ENCODE data around the gene SLC8A2. TPM values are rescaled to one million over a fixed set of nuclear protein-coding genes. Genes with fewer than 3 reads are reported as not detected.

SLC8A2 gene
- total and polyA plus RNA-seq, 10 of the 15 experiments (the other 5 are each of a cell fraction or from before 2014, with no cell fraction given), result not detected

DNA sequence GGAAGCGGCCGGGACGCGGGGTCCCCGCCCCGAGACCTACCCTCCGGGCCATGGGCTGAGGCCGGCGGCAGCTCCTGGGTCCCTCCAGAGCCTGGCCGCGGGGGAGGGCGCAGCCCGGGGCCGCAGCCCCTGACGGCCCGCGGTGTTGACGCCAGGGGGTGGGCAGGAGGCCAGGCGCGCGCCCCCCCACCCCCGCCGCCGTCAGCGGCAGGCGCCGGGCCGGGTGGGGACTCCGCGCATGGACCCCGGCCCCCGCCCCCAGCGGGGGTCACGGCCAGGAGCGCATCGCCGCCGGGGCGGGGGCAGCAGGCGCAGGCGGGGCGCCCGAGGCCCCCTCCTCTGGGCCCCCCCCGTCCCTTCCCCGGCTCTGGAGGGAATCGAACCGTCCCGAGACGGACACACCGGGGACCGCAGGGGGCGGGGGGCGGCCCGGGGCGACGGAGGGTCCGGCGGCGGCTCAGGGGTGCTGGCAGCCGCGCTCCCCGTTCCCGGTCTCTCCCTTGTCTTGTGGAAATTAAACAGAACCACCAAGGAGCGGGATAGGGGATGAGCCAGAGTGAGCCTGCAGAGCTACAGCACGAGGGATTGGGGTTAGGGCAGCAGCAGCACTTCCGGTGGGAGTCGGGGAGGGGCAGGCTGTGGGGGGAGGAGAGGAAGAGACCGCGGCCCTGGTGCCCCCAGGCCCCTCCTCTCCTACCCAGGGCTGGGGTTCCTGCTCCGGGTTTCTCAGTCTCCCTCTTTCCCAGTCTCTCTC is 52.5 kb downstream of the SLC8A2 start, which contains the start of gene MEIS3:
TSS of gene MEIS3 (minus strand) at position 498 of the 754 bp plus-strand sequence. CDS start at position 52, 446 bp downstream.
- Histone ChIP-seq H2AFZ (ENCODE audit: control insufficient read depth, low read depth, low read length) (no peak within 1 kb of the TSS), H3K27ac (ENCODE audit: control insufficient read depth, insufficient read depth) (no peak within 1 kb of the TSS), H3K9ac (ENCODE audit: control insufficient read depth, insufficient read depth, low read length) (no peak within 1 kb of the TSS), H3K4me3 (no peak within 1 kb of the TSS), H3K4me2 (ENCODE audit: control insufficient read depth, insufficient read depth) (no peak within 1 kb of the TSS), H4K20me1 (ENCODE audit: control insufficient read depth, insufficient read depth) (no peaks in the 10 kb centered on the region), H3K9me3 (replicated peaks; ENCODE audit: control insufficient read depth, insufficient read depth, low read length) (no peaks in the 10 kb centered on the region), H3K79me2 (ENCODE audit: control insufficient read depth, insufficient read depth, low read length) (no peaks in the 10 kb centered on the region), H3K4me1 (ENCODE audit: control insufficient read depth, insufficient read depth, low read length) (no peaks in the 10 kb centered on the region; the same call in 1 of the 2 replicates), H3K36me3 (ENCODE audit: control insufficient read depth in 2 of 2, insufficient read depth in 2 of 2, low read length in 1 of 2) (no peaks in the 10 kb centered on the region), H3K27me3 (replicated peaks in 1 of 2; ENCODE audit: control insufficient read depth in 2 of 2, insufficient read depth in 2 of 2, low read length in 1 of 2) (peaks cover 17 to 21% of the 10 kb centered on the region in 2 experiments)
- DNase-seq (ENCODE audit: low read depth, low spot score) (no peak), ATAC-seq (no peak), FAIRE-seq (no peak)
- 1% methylated on average over 22 of the region's 70 CpGs for WGBS (ENCODE audit: insufficient coverage, insufficient replicate concordance, low lambda C conversion rate, missing lambda C conversion rate)
- ChIA-PET CTCF (no interaction called here), RAD21 (ENCODE audit: unreplicated experiment) (no interaction called here), SMC1A (ENCODE audit: uncharacterized antibody, unreplicated experiment) (no interaction called here), POLR2A (no interaction called here)
- intact Hi-C loops (cut with micrococcal nuclease; ENCODE audit: unreplicated experiment) (no loop called here), in situ Hi-C loops (cut with MboI) (no loop called here)
- BruUV-seq (replicated peaks), result no TSS peak
- TF ChIP-seq SUZ12 (IDR thresholded peaks at IDR 0.05; ENCODE audit: unreplicated experiment), result peak; percentile 61
- TF ChIP-seq NFYB (IDR thresholded peaks at IDR 0.05; ENCODE audit: insufficient read depth, low read depth, low read length), result no peak
- TF ChIP-seq USF2 (IDR thresholded peaks at IDR 0.05; ENCODE audit: borderline replicate concordance, low read depth, low read length), result no peak
- no peak for TF ChIP-seq IRF5 (IDR thresholded peaks at IDR 0.05; ENCODE audit: borderline replicate concordance)
- TF ChIP-seq ZNF24 (IDR thresholded peaks at IDR 0.05), result no peak
